ENCODE results near the gene BICDL1. TPM values are rescaled to one million over a fixed set of nuclear protein-coding genes. Genes with fewer than 3 reads are reported as not detected.

Gene BICDL1
- total and polyA plus RNA-seq, 2 experiments from 2014 or later: not detected

DNA sequence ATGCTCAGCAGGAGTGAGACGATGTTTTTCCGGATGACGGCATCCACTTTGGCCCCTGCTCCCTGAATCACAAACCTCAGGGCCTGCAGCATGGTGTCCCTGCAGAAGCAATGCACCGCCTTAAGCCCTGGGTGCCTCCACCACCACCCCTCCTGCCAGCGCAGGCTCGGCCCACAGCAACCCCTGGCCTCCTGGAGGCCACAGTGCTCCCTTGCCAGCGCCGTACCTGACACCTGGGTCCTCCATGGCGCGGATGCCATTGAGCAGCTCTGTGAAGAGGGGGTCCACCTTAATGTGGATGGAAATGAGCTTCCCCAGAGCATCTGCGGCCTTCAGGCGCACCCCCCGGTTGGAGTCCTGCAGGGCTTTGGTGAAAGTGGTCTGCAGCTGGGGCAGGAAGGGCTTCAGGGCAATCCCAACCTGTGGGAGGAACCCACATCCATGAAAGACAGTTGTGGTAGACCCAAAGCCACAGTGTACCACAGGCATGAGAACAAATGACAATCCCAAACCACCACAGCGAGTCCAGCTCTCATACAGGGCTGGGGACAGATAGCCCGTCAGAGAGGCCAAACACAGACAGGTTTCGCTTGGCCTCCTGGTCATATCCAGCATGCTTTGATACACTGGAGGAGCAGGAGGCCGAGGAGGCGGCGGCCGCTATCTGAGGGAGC, 145.4 kb downstream of the BICDL1 start:
- Histone ChIP-seq H3K9me2 (ENCODE audit: insufficient read depth) (no peaks in the 10 kb centered on the region), H3K4me3 (no peak overlapping the region), H3K27me3 (replicated peaks; ENCODE audit: insufficient read depth) (no peaks in the 10 kb centered on the region), H4K20me1 (ENCODE audit: insufficient read depth) (no peaks in the 10 kb centered on the region), H2AFZ (no peak overlapping the region), H3K79me2 (ENCODE audit: insufficient read depth) (no peaks in the 10 kb centered on the region), H3K9me3 (ENCODE audit: low read depth) (no peaks in the 10 kb centered on the region), H3K27ac (no peak overlapping the region), H3K9ac (no peak overlapping the region), H3K4me2 (ENCODE audit: unreplicated experiment) (no peak overlapping the region), H3K4me1 (ENCODE audit: insufficient read depth) (no peaks in the 10 kb centered on the region), H3F3A (ENCODE audit: insufficient read depth) (0 out of 2 replicates have a peak, but pooled peaks cover 4% of the 10 kb centered on the region), H3K36me3 (ENCODE audit: low read depth) (peaks cover 52% of the 10 kb centered on the region)
- no peak for DNase-seq
- in situ Hi-C loops (cut with MboI): no loop called here
- 92 to 97% methylated on average over 20 of the region's 20 CpGs for WGBS, 2 experiments (ENCODE audit: low coverage in 1 of 2, low lambda C conversion rate in 2 of 2, missing lambda C conversion rate in 2 of 2)
- TF ChIP-seq EZH2 (IDR thresholded peaks at IDR 0.05; ENCODE audit: insufficient read depth, poor library complexity, severe bottlenecking): no peak
- no peak for TF ChIP-seq EZH2phosphoT487 (IDR thresholded peaks at IDR 0.05; ENCODE audit: insufficient read depth, low read depth)

DNA sequence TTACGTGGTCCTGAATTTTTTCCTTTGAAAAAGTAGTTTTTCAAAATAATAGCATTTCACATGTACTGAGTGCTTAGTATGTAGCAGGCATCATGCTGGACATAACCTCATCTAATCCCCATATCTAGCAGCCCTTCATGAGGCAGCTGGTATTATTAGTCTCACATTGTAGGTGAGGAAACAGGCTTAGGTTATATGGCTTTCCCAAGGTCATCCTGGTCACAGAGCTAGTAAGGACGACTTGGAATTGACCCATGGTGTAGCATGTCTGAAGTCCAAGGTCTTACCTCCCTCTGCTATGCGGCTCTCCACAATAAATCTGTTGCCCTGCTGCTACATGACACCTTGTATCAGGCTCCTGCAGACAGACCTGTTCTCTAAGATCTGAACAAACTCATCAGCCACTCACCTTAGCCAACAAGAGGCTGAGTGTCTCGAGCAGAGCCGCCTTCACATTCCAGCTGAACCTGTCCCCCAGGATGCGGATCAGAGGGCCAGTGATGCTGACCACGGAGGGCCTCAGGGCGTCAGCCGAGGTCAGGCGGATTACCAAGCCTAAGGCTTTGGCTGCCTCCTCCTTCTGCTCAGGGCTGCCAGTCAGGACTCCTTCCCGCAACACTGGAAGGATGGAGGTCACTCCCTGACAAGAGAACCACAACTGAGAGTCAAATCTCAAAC, 147.2 kb downstream of the BICDL1 start:
- H3K36me3 ChIP-seq (ENCODE audit: low read depth): peaks cover 52% of the 10 kb centered on the region
- no peaks in the 10 kb centered on the region for H3K4me1 ChIP-seq (ENCODE audit: insufficient read depth)
- H4K20me1 ChIP-seq (ENCODE audit: insufficient read depth): no peaks in the 10 kb centered on the region
- H3K27me3 ChIP-seq (replicated peaks; ENCODE audit: insufficient read depth): no peaks in the 10 kb centered on the region
- no peak overlapping the region for H2AFZ ChIP-seq
- TF ChIP-seq EZH2 (IDR thresholded peaks at IDR 0.05; ENCODE audit: insufficient read depth, poor library complexity, severe bottlenecking) (no peak), EZH2phosphoT487 (IDR thresholded peaks at IDR 0.05; ENCODE audit: insufficient read depth, low read depth) (no peak)
- no peaks in the 10 kb centered on the region for H3K79me2 ChIP-seq (ENCODE audit: insufficient read depth)
- no peak overlapping the region for H3K27ac ChIP-seq
- in situ Hi-C loops (cut with MboI): no loop called here
- no peaks in the 10 kb centered on the region; the same call in 1 of the 2 replicates for H3F3A ChIP-seq (ENCODE audit: insufficient read depth)
- no peak overlapping the region for H3K9ac ChIP-seq
- 98 to 99% methylated on average over 11 of the region's 11 CpGs for whole genome bisulfite sequencing, 2 experiments (ENCODE audit: low coverage in 1 of 2, low lambda C conversion rate in 2 of 2, missing lambda C conversion rate in 2 of 2)
- no peak overlapping the region for H3K4me3 ChIP-seq
- no peaks in the 10 kb centered on the region for H3K9me3 ChIP-seq (ENCODE audit: low read depth)
- H3K4me2 ChIP-seq (ENCODE audit: unreplicated experiment): no peak overlapping the region
- no peaks in the 10 kb centered on the region for H3K9me2 ChIP-seq (ENCODE audit: insufficient read depth)
- DNase-seq: no peak

DNA sequence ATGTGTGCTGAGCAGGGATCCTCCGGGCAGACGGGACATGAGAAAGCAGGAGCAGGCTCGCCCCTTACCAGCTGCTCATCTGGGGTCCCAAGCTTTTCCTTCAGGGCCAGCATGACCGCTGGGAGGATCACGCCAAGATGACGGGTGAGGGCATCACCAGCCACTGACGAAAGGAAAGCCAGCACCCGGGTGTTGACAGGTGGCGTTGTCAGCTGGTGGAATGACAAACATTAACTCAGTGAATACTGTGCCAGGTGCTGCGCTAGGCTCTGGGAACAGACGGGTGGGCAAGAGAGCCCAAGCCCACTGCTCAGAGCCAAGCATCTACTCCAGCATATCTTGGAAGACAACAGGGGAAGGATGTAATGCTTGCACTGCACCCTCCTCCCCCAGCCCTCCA, 148.8 kb downstream of the BICDL1 start:
- H3K9me2 ChIP-seq (ENCODE audit: insufficient read depth): no peaks in the 10 kb centered on the region
- no peaks in the 10 kb centered on the region; the same call in 1 of the 2 replicates for H3F3A ChIP-seq (ENCODE audit: insufficient read depth)
- H3K9ac ChIP-seq: no peak overlapping the region
- H4K20me1 ChIP-seq (ENCODE audit: insufficient read depth): no peaks in the 10 kb centered on the region
- in situ Hi-C loops (cut with MboI): no loop called here
- no peak for TF ChIP-seq EZH2 (IDR thresholded peaks at IDR 0.05; ENCODE audit: insufficient read depth, poor library complexity, severe bottlenecking)
- TF ChIP-seq EZH2phosphoT487 (IDR thresholded peaks at IDR 0.05; ENCODE audit: insufficient read depth, low read depth): no peak
- H3K79me2 ChIP-seq (ENCODE audit: insufficient read depth): no peaks in the 10 kb centered on the region
- DNase-seq: no peak
- H3K27me3 ChIP-seq (replicated peaks; ENCODE audit: insufficient read depth): no peaks in the 10 kb centered on the region
- peaks cover 62% of the 10 kb centered on the region for H3K36me3 ChIP-seq (ENCODE audit: low read depth)
- no peak overlapping the region for H3K4me2 ChIP-seq (ENCODE audit: unreplicated experiment)
- no peak overlapping the region for H3K4me3 ChIP-seq
- no peaks in the 10 kb centered on the region for H3K4me1 ChIP-seq (ENCODE audit: insufficient read depth)
- no peaks in the 10 kb centered on the region for H3K9me3 ChIP-seq (ENCODE audit: low read depth)
- WGBS, 2 experiments (ENCODE audit: low coverage in 1 of 2, low lambda C conversion rate in 2 of 2, missing lambda C conversion rate in 2 of 2): 92 to 95% methylated on average over 11 of the region's 11 CpGs
- H3K27ac ChIP-seq: no peak overlapping the region
- no peak overlapping the region for H2AFZ ChIP-seq

DNA sequence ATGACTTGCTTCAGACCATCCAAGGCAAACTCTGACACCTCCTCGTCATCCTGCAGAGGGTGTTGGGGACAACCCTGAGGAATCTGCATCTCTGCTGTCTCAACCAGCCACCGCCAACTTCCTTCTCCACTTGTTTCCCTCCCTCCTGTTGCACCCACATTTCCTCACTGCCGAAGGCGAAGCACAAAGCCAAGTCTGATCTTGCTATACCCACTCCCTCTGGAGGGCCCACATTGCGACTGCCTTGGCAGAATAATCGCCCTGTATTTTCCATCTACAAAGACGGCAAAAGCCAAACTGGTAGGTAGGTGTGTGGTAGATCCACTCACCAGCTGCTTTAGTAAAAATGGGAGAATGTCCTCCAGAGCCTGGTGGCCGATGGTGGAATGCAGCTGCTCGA, 149.3 kb downstream of the BICDL1 start:
- Histone ChIP-seq H3K27ac (no peak overlapping the region), H3K9ac (no peak overlapping the region), H3K9me2 (ENCODE audit: insufficient read depth) (no peaks in the 10 kb centered on the region), H3K79me2 (ENCODE audit: insufficient read depth) (no peaks in the 10 kb centered on the region), H4K20me1 (ENCODE audit: insufficient read depth) (no peaks in the 10 kb centered on the region), H3K4me2 (ENCODE audit: unreplicated experiment) (no peak overlapping the region), H3K9me3 (ENCODE audit: low read depth) (no peaks in the 10 kb centered on the region), H3K36me3 (ENCODE audit: low read depth) (peaks cover 60% of the 10 kb centered on the region), H2AFZ (no peak overlapping the region), H3K27me3 (replicated peaks; ENCODE audit: insufficient read depth) (no peaks in the 10 kb centered on the region), H3K4me1 (ENCODE audit: insufficient read depth) (no peaks in the 10 kb centered on the region), H3F3A (ENCODE audit: insufficient read depth) (no peaks in the 10 kb centered on the region; the same call in 1 of the 2 replicates), H3K4me3 (no peak overlapping the region)
- 94 to 97% methylated on average over 9 of the region's 9 CpGs for WGBS, 2 experiments (ENCODE audit: low coverage in 1 of 2, low lambda C conversion rate in 2 of 2, missing lambda C conversion rate in 2 of 2)
- no peak for DNase-seq
- in situ Hi-C loops (cut with MboI): no loop called here
- TF ChIP-seq EZH2phosphoT487 (IDR thresholded peaks at IDR 0.05; ENCODE audit: insufficient read depth, low read depth) (no peak), EZH2 (IDR thresholded peaks at IDR 0.05; ENCODE audit: insufficient read depth, poor library complexity, severe bottlenecking) (no peak)

All from GM23248 (cell line).